ENCODE measurements around the gene AP3D1. TPM values are rescaled to one million over a fixed set of nuclear protein-coding genes. Genes with fewer than 3 reads are reported as not detected.

AP3D1 gene
- total RNA-seq, 1 experiment from 2014 or later, result 103 TPM

GRCh38 chr19:2197270-2197669 lies 45.9 kb upstream of the AP3D1 start:
- DNase-seq (no peak), ATAC-seq (no peak)
- Histone ChIP-seq H3K9me2 (replicated peaks; ENCODE audit: low read length) (no peaks in the 10 kb centered on the region), H3K4me1 (ENCODE audit: insufficient read depth, low read length) (no peaks in the 10 kb centered on the region), H3K9ac (ENCODE audit: low read length) (no peak overlapping the region), H3K36me3 (ENCODE audit: low read depth, low read length) (no peaks in the 10 kb centered on the region), H3K27ac (ENCODE audit: low read length) (no peak overlapping the region), H2AFZ (ENCODE audit: low read length) (no peak overlapping the region), H3K79me2 (ENCODE audit: low read length) (peaks cover 25% of the 10 kb centered on the region; the same call in 1 of the 2 replicates), H3K4me3 (ENCODE audit: low read length) (no peak overlapping the region), H4K20me1 (ENCODE audit: low read length) (no peaks in the 10 kb centered on the region), H3K4me2 (ENCODE audit: low read length) (no peak overlapping the region), H3K9me3 (ENCODE audit: low read length) (no peaks in the 10 kb centered on the region), H3K27me3 (ENCODE audit: low read length) (no peaks in the 10 kb centered on the region), H3F3A (ENCODE audit: low read length, unreplicated experiment) (no peaks in the 10 kb centered on the region)
- ChIA-PET POLR2A (ENCODE audit: unreplicated experiment) (no interaction called here), CTCF (no interaction called here)
- no TSS peak for BruUV-seq (replicated peaks)
- intact Hi-C loops (cut with micrococcal nuclease), result no loop called here
- TF ChIP-seq, protein P1, sequence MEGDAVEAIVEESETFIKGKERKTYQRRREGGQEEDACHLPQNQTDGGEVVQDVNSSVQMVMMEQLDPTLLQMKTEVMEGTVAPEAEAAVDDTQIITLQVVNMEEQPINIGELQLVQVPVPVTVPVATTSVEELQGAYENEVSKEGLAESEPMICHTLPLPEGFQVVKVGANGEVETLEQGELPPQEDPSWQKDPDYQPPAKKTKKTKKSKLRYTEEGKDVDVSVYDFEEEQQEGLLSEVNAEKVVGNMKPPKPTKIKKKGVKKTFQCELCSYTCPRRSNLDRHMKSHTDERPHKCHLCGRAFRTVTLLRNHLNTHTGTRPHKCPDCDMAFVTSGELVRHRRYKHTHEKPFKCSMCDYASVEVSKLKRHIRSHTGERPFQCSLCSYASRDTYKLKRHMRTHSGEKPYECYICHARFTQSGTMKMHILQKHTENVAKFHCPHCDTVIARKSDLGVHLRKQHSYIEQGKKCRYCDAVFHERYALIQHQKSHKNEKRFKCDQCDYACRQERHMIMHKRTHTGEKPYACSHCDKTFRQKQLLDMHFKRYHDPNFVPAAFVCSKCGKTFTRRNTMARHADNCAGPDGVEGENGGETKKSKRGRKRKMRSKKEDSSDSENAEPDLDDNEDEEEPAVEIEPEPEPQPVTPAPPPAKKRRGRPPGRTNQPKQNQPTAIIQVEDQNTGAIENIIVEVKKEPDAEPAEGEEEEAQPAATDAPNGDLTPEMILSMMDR (conservative IDR thresholded peaks at IDR 0.05; ENCODE audit: low read depth, low read length), result no peak
- no peak for TF ChIP-seq EZH2phosphoT487 (IDR thresholded peaks at IDR 0.05; ENCODE audit: borderline replicate concordance, low read length)
- no peak for TF ChIP-seq EZH2 (IDR thresholded peaks at IDR 0.05; ENCODE audit: low read length, unreplicated experiment)

- H3K36me3 ChIP-seq (ENCODE audit: low read depth, low read length), result no peaks in the 10 kb centered on the region
- no peak overlapping the region for H3K27ac ChIP-seq (ENCODE audit: low read length)
- H3K27me3 ChIP-seq (ENCODE audit: low read length), result no peaks in the 10 kb centered on the region
- ATAC-seq (no peak), DNase-seq (no peak)
- ChIA-PET POLR2A (ENCODE audit: unreplicated experiment) (no interaction called here), CTCF (no interaction called here)
- H3K4me3 ChIP-seq (ENCODE audit: low read length), result no peak overlapping the region
- peaks cover 25% of the 10 kb centered on the region; the same call in 1 of the 2 replicates for H3K79me2 ChIP-seq (ENCODE audit: low read length)
- H3K9me2 ChIP-seq (replicated peaks; ENCODE audit: low read length), result no peaks in the 10 kb centered on the region
- no peak for TF ChIP-seq EZH2 (IDR thresholded peaks at IDR 0.05; ENCODE audit: low read length, unreplicated experiment)
- TF ChIP-seq EZH2phosphoT487 (IDR thresholded peaks at IDR 0.05; ENCODE audit: borderline replicate concordance, low read length), result no peak
- TF ChIP-seq, protein P1 (conservative IDR thresholded peaks at IDR 0.05; ENCODE audit: low read depth, low read length), result no peak
- no TSS peak for BruUV-seq (replicated peaks)
- no peak overlapping the region for H2AFZ ChIP-seq (ENCODE audit: low read length)
- H3K4me1 ChIP-seq (ENCODE audit: insufficient read depth, low read length), result no peaks in the 10 kb centered on the region
- no peak overlapping the region for H3K9ac ChIP-seq (ENCODE audit: low read length)
- no peaks in the 10 kb centered on the region for H3K9me3 ChIP-seq (ENCODE audit: low read length)
- H4K20me1 ChIP-seq (ENCODE audit: low read length), result no peaks in the 10 kb centered on the region
- H3K4me2 ChIP-seq (ENCODE audit: low read length), result no peak overlapping the region
- intact Hi-C loops (cut with micrococcal nuclease), result no loop called here
- no peaks in the 10 kb centered on the region for H3F3A ChIP-seq (ENCODE audit: low read length, unreplicated experiment)
These were observed 44.5 kb upstream of the AP3D1 start for GRCh38 chr19:2195914-2196313.

- H3K4me2 ChIP-seq (ENCODE audit: low read length), result no peak overlapping the region
- H3F3A ChIP-seq (ENCODE audit: low read length, unreplicated experiment), result no peaks in the 10 kb centered on the region
- ChIA-PET POLR2A (ENCODE audit: unreplicated experiment) (no interaction called here), CTCF (no interaction called here)
- peaks cover 25% of the 10 kb centered on the region; the same call in 1 of the 2 replicates for H3K79me2 ChIP-seq (ENCODE audit: low read length)
- H4K20me1 ChIP-seq (ENCODE audit: low read length), result no peaks in the 10 kb centered on the region
- H3K27me3 ChIP-seq (ENCODE audit: low read length), result no peaks in the 10 kb centered on the region
- no peak overlapping the region for H3K27ac ChIP-seq (ENCODE audit: low read length)
- H3K9me3 ChIP-seq (ENCODE audit: low read length), result no peaks in the 10 kb centered on the region
- H3K9me2 ChIP-seq (replicated peaks; ENCODE audit: low read length), result no peaks in the 10 kb centered on the region
- no peak overlapping the region for H3K4me3 ChIP-seq (ENCODE audit: low read length)
- BruUV-seq (replicated peaks), result no TSS peak
- ATAC-seq, result no peak
- H3K36me3 ChIP-seq (ENCODE audit: low read depth, low read length), result no peaks in the 10 kb centered on the region
- intact Hi-C loops (cut with micrococcal nuclease), result no loop called here
- no peak overlapping the region for H2AFZ ChIP-seq (ENCODE audit: low read length)
- DNase-seq, result no peak
- TF ChIP-seq EZH2 (IDR thresholded peaks at IDR 0.05; ENCODE audit: low read length, unreplicated experiment) (no peak), EZH2phosphoT487 (IDR thresholded peaks at IDR 0.05; ENCODE audit: borderline replicate concordance, low read length) (no peak)
- TF ChIP-seq, protein P1 (conservative IDR thresholded peaks at IDR 0.05; ENCODE audit: low read depth, low read length), result no peak
- H3K9ac ChIP-seq (ENCODE audit: low read length), result no peak overlapping the region
- H3K4me1 ChIP-seq (ENCODE audit: insufficient read depth, low read length), result no peaks in the 10 kb centered on the region
These were observed 44.0 kb upstream of the AP3D1 start for GRCh38 chr19:2195361-2195760.

All from PC-3 (cell line).